ENCODE measurements around the gene MYH9. TPM values are rescaled to one million over a fixed set of nuclear protein-coding genes. Genes with fewer than 3 reads are reported as not detected.
"Not testable (repeated sequence)": the region's sequence is repeated elsewhere in the genome, so short reads cannot be mapped to it uniquely, and the experiment has no call there.

Gene MYH9
- total RNA-seq: 32.2 TPM

DNA sequence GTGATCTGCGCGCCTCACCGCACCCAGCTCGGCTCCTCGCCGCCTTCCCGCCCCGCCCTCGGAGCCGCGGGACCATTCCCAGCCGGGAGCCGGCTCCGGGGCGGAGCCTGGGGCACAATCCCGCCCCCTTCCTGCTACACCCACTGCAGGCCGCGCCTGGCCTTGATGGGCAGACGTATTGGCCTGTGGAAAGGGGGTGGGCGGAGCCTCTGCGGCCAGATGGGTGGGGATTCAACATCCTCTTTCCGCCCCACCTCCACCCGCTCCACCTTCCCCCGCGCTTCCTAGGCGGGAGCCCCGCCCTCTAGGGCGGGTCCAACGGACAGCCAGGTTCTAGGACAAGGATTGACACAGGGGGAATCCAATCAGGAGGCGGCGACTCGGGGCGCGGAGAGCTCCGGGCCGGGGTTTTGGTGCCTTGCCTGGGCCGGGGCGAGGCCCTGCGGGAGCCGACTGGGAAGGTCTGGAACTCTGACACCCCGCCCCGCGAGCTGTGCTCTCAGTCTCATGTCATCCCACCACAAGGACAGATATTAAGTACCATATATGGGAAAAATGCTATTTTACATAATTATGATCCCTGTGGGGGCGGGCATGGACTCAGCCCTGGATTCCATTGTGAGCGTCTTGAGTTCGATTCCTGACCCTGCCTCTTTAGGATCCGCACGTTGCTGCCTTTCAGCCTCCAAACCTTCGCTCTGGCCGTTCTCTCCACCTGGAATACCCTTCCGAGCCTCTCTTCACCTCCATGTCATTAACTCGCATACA, at the start of gene MYH9:
MYH9 (minus strand) TSS at position 9 of the 768 bp plus-strand sequence. CDS start 38,731 bp downstream, outside the sequence.
- DNase-seq (ENCODE audit: low spot score in 2 of 2) (peak; percentile 99), FAIRE-seq (peak; percentile 95)

DNA sequence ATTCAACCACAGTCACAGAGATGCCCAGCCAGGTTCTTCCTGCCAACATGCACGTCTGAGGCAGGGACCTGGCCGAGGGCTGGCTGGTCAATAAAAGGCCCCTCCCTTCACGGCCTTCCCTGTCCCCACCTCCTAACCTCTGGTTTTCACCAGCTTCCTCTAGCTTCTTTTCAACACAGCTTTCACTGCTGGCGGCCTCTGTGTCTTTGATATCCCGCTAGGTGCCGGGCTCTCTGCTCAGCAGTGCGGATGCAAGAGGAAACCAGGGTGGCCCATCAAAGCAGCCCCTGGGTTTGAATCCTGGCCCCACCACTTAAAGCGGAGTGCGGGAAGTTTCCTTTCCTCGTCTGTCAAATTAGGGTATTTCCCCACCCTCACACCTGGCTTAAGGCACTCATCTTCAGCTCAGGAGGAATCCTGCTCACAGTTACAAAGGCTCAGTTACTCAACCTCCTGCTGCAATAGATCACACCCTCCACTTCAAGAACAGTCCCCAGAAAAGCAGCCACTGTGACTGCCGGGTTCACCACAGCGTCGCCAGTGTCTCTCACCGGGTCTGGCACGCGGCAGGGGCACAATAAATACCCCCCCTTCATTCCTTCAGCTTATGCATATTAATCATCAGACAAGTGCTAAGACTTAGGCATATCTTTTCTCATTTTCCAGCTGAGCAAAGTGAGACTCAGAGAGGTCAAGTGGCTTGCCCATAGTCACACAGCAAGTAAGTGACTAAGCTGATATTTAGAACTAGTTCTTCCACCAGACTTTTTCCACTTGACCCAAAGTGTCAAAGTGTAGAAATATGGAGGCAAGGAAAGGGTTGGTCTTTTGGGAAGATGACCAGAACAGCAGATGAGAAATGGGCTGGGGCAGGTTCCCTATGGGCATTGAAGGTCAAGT, 48.0 kb upstream of the MYH9 start:
- no peak for DNase-seq (ENCODE audit: low spot score in 2 of 2)
- FAIRE-seq: no peak

DNA sequence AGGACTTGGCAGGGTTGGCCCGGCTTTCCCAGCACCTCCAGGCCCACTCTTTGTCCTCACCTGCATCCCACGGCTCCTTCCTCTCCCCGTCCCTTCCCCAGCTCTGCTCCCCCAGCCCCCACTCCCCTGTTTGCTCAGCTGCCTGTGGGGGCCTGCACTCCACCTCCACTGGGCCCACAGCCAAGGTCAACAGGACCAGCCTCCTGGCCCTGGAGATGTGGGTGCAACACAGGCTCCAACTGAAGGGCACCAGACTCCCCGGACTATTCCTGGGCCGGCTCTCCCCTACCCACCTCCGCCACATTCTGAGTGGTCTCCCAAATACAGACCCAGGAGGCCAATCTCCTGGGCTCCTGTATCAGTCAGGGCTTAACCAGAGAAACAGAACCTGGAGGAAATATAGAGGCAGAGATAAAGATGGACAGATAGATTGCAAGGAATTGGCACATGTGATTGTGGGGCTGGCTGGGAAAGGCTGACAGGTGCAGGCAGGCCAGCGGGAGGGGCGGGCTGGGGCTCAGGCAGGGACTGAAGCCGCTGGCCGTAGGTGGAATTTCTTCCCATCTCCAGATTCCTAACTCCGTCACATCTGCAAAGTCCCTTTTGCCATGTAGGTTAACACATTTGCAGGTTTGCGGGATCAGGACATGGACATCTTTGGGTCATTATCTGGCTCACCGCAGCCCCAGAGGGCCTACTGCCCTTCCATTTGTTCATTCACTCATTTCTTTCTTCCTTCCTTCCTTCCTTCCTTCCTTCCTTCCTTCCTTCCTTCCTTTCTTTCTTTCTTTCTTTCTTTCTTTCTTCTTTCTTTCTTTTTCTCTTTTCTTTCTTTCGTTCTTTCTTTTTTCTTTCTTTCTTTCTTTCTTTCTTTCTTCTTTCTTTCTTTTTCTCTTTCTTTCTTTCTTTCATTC, 45.8 kb upstream of the MYH9 start:
- DNase-seq (ENCODE audit: low spot score in 2 of 2) (no peak), FAIRE-seq (no peak)

DNA sequence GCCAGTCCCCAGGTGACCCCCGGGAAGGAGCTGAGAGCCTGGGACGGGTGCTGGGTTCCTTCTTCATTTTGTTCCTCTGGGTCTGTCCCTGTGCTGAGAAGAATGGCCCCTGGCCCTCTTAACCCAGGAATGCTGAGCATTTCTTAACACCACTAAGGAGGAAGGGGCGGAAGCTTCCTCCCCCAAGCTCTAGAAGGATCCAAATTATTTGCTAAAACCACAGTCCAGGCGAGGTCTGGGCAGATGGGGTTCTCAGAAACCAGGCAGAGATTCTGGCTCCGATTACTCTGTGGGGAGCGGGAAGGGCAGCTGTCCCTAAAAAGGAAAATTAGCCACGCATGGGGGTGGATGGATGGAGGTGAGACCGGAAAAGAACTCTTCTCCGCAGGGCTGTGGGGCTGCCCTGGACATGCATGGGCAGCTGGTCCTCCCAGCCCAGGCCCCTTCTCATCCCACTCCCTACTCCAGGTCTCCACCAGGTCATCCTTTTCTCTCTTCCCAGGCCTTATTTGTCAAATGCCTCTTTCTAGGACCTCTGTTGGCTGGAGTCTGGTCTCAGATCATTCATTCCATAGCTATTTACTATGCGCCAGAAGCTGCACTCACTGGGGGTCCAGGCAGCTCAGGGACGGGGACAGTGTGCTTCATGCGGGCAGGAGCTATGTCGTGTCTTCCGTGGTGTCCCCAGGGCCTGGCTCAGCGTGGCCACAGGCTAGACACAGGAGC, 45.0 kb upstream of the MYH9 start:
- FAIRE-seq (no peak), DNase-seq (ENCODE audit: low spot score in 2 of 2) (no peak)

DNA sequence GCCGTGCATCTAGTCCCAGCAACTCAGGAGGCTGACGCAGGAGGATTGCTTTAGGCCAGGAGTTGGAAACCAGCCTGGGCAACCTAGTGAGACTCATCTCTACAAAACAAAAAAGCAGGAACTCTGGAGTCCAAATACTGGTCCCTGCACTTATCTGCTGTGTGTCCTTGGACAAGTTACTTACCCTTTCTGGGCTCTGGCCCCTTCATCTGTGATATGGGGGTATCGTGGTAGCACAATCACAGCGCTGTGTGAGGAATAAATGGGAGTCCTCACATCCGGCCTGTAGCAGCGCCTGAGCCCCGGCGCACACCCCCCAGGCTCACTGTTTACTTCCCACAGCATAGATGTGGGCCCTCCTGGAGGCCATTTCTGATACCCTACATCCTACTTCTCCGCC, 44.2 kb upstream of the MYH9 start:
- FAIRE-seq: no peak
- DNase-seq (ENCODE audit: low spot score in 2 of 2): no peak

DNA sequence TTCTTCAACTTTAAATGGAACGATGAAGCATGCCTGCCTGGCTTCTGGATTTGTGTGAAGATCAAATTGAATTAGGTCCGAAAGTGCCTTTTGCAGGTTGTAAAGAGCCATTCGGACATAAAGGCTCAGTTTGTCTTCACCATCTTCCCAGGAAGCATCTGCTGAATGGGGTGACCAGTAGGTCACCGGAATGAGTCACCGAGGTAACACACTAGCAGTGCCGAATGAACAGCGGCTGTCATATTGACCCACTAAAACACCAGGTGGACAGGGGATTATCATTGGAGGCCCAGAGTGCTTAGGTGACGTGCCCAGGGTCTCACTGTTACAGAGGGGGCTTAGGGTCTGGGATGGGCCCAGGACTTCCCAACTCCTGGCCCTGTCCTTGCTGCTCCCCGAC, 43.1 kb upstream of the MYH9 start:
- FAIRE-seq (no peak), DNase-seq (ENCODE audit: low spot score in 2 of 2) (no peak)

DNA sequence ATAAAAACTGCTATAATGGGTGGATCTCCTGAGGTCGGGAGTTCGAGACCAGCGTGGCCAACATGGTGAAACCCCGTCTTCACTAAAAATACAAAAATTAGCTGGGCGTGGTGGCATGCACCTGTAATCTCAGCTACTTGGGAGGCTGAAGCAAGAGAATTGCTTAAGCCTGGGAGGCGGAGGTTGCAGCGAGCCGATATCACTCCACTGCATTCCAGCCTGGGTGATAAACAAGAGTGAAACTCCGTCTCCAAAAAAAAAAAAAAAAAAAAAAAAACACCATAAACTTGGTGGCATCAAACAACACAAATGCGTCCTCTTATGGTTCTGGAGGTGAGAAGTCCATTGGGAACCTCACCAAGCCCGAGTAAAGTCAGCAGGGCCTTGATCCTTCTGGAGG, 40.2 kb upstream of the MYH9 start:
- DNase-seq (ENCODE audit: low spot score in 2 of 2); FAIRE-seq: not testable (repeated sequence)

DNA sequence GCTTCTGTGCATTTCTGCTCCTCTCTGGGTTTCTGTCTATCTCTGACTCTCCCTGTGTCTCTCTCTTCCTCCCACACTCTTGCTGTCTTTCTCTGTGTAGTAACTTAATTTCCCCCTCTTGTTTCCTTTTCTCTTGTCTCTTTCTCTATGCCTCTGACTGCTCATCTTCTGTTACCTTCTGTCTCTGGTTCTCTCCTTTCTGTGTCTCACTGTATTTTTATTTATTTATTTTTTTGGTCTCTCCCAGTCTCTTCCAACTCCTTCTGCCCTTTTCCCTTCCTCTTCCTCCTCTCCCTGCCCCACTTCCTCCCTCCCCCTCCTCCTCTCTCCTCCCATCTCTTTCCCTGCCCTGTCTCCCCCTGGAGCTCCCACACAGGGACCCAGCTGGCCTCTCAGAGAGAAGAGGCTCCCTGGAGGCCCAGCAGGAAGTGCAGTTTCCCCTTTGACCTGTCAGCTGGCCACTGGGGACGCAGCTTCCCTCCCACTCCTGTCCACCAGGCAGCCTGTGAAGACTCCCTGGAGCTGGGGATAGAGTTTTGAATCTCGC, 38.3 kb upstream of the MYH9 start:
- FAIRE-seq (no peak), DNase-seq (ENCODE audit: low spot score in 2 of 2) (no peak)

DNA sequence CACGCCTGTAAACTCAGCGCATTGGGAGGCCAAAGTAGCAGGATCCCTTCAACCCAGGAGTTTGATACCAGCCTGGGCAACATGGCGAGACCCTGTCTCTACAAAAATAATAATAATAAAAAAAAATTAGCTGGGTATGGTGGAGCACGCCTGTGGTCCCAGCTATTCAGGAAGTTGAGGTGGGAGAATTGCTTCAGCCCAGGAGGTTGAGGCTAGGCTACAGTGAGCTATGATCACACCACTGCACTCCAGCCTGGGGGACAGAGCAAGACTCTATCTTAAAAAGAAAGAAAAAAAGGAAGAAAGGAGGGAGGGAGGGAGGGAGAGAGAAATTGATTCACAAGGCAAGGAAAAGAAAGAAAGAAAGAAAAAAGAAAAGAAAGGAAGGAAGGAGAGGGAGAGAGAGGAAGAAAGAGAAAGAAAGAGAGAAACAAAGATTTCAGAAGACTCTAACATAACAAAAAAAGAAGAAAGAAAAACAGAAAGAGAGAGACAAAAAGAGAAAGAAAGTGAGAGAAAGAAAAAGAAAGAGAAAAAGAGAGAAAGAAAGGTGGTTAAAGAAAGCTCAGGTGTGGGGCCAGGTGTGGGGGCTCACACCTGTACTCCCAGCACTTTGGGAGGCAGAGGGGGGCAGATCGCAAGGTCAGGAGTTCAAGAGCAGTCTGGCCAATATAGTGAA, 37.3 kb upstream of the MYH9 start:
- no peak for FAIRE-seq
- DNase-seq (ENCODE audit: low spot score in 2 of 2): no peak

DNA sequence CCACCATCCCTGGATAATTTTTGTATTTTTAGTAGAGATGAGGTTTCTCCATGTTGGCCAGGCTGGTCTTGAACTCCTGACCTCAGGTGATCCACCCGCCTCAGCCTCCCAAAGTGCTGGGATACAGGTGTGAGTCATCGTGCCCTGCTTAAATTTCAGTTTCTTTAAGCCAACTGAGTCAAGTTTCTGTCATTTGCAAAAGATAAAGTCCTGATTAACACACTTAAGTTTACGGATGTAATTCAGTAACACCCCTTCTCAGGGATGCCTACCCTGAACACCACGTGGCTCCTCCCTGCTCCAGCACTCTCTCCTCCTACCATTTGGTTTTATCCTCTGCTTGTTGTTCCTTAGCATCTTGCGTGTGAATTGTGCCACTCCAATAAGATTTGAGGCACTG, 36.7 kb upstream of the MYH9 start:
- not testable (repeated sequence) for DNase-seq (ENCODE audit: low spot score in 2 of 2); FAIRE-seq

DNA sequence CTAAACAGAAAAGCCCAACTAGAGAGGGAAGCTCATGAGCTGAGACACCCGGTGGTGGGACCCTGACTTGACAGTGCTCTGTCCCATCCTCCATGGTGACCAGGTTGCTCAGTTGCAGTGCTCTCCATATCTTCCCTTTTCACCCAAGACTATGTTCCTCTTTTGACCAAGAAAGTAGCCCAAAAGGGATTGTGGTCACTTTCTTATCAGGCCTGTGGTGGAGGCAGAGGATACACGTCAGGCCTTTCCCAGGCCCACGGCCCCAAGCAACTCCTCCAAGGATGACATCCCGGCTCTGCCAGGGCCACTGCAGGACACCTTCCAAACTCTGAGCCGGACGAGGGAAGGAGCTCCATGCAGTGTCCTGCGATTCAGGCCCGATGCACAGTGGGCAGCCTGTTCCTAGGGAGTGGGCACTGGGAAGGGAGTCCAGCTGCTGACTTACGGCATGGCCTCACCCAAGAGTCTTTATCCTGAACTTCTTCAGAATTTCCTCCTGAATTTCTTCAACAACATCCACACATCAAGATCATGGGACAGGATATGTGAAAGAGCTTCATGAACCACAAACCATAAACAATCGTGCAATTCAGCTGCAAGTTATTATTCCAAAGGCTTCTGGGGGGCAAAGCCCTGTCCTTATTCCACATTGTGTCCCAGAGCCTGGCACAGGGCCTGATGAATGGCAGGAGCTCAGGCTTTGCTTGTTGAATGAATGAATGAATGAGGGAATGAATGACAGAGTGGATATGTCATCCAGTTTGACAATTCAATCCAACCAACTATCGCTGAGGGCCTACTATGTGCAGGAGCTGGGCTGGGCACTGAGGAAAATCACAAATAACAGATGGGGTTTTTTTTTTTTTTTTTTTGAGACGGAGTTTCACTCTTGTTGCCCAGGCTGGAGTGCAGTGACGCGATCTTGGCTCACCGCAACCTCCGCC, 36.0 kb upstream of the MYH9 start:
- FAIRE-seq: no peak
- DNase-seq (ENCODE audit: low spot score in 2 of 2): no peak

DNA sequence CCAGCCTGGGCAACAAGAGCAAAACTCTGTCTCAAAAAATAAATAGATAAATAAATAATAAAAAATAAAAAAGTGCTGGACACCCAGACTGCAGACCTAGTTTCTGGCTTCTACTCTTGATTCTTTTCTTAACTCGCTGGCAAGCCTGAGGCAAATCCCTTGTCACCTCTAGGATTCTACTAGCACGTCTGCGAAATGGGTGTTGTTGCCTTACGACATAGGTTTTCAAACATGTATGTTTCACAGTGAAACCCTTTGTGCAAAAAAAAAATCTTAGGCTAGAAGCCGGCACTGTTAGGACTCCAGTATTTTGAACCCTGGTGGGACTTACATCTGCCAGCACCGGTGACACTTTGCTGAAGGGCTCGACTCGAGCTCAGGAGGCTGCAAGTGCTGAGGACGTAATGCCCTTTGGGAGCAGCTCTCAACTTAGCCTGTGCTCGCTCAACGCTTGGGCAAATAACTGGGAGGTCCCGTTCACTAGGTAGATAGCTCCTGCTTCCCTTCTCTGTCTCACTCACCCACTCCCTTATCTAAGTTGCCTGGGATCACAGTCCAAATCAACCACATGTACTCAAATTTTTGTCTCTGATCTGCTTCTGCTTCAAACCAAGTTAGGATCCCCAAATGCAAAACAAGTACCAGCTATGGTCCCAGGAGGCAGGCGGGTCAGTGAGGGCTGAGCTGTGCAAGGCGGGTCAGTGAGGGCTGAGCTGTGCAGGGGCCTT, 34.7 kb upstream of the MYH9 start:
- no peak for FAIRE-seq

DNA sequence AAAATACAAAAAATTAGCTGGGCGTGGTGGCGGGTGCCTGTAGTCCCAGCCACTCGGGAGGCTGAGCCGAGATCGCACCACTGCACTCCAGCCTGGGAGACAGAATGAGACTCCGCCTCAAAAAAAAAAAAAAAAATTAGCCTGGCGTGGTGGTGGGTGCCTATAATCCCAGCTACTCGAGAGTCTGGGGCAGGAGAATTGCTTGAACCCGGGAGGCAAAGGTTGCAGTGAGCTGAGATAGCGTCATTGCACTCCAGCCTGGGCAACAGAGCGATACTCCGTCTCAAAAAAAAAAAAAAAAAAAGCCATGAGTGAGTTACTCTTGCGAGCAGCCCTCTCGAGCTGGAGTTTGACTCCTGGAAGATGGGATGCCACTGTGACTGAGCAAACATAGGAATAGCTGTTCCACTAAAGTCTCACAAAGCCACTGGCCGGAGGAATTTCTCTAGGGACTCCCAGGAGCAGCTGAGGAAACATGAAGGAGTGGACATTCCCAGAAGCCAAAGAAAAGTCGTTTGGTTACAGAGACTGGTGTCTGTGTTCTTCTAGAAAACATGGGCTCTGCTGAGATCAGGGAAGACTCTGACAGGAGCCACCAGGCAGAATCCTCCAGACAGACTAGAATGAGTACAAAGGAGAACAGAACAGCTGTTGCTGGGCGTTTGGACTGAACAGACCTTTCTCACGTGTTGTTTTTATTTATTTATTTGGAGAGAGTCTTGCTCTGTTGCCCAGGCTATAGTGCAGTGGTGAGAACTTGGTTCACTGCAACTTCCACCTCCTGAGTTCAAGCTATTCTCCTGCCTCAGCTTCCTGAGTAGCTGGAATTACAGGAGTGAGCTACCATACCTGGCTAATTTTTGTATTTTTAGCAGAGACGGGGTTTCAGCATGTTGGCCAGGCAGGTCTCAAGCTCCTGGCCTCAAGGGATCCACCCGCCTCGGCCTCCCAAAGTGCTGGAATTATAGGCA, 32.4 kb upstream of the MYH9 start:
- FAIRE-seq (no peak), DNase-seq (ENCODE audit: low spot score in 2 of 2) (no peak)

More for the DNA sequence above, 34.7 kb upstream of the MYH9 start:
- no peak for DNase-seq (ENCODE audit: low spot score in 2 of 2)

DNA sequence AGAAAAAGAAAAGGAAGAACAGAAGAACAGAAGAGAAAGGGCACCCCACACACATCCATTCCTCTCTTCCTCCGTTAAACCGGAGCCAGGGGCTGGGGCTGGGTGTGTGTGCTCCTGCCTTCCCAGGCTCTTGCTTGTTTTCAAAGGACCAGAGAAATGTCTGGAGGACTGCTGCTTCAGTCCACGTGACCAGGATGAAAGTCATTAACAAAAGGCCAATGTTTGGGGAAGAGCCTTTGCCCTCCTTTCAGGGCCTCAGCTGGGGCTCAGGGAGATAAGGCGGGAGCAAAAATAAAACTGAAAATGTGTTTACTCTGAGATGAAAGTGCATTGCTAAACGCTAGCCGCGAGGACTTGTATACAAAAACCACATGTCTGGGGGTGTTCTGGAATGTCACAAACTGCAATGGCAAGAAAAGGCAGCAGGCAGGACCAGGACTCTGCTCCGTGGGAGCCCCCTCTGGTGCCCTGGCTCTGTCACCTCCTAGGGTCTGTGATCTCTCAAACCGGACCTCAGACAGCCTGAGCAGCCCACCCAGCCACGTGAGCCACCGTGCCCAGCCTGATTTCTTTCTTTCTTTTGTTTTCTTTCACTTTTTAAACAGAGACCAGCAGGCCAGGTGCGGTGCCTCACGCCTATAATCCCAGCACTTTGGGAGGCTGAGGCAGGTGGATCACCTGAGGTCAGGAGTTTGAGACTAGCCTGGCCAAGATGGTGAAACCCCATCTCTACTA, 31.6 kb upstream of the MYH9 start:
- DNase-seq (ENCODE audit: low spot score in 2 of 2): peak in 1 of 2 donors; percentile 40
- FAIRE-seq: no peak

DNA sequence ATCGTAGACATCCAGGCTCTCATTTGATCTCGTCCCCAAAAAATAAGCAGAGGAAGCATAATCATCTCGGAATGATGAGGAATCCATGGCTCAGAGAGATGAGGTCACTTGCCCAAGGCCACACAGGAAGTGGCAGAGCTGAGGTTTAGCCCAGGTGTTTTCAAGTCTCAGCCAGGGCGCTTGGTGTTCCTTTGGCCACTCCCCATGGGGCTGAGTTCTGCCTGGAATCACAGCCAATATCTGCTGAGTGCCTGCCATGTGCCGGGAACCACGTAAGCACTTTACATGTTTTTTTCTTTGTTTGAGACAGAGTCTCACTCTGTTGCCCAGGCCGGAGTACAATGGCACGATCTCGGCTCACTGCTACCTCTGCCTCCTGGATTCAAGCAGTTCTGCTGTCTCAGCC, 29.5 kb upstream of the MYH9 start:
- DNase-seq (ENCODE audit: low spot score in 2 of 2): no peak
- no peak for FAIRE-seq

Data from frontal cortex (tissue), 4 donors.